GM18517 (cell line): Measurements from ENCODE around the gene SLC52A1.
"Not testable (repeated sequence)": the region's sequence is repeated elsewhere in the genome, so short reads cannot be mapped to it uniquely, and the experiment has no call there.

Experiments used
- ATAC-seq: cut with Tn5 transposase; IDR thresholded peaks from one replicate; pipeline ENCODE4 v1.9.1; 2021; ENCODE audit warnings: mild to moderate bottlenecking, moderate library complexity; ENCODE audit not compliant: unreplicated experiment

The SLC52A1 gene

GRCh38 chr17:5031365-5032082, 3.7 kb downstream of the SLC52A1 start:
- ATAC-seq = peak; percentile 51

- ATAC-seq = not testable (repeated sequence)
Observed at GRCh38 chr17:5030168-5030567, 5.1 kb downstream of the SLC52A1 start.

GRCh38 chr17:5027916-5028315, 7.3 kb downstream of the SLC52A1 start:
- ATAC-seq = no peak

GRCh38 chr17:5027299-5027698, 7.9 kb downstream of the SLC52A1 start:
- ATAC-seq = no peak

- ATAC-seq = no peak
Observed at GRCh38 chr17:5024604-5025003, 10.6 kb downstream of the SLC52A1 start.

- no peak for ATAC-seq
Observed at GRCh38 chr17:5023588-5024147, 11.6 kb downstream of the SLC52A1 start.

GRCh38 chr17:5022171-5022711, 13.0 kb downstream of the SLC52A1 start:
- ATAC-seq = no peak

- no peak for ATAC-seq
Observed at GRCh38 chr17:5020502-5021023, 14.7 kb downstream of the SLC52A1 start.

- ATAC-seq = no peak
Observed at GRCh38 chr17:5019475-5019956, 15.7 kb downstream of the SLC52A1 start.

- no peak for ATAC-seq
Observed at GRCh38 chr17:5014357-5014756, 20.9 kb downstream of the SLC52A1 start.

- no peak for ATAC-seq
Observed at GRCh38 chr17:5011928-5012327, 23.3 kb downstream of the SLC52A1 start.

GRCh38 chr17:5003214-5003867, 31.9 kb downstream of the SLC52A1 start:
- no peak for ATAC-seq

- no peak for ATAC-seq
Observed at GRCh38 chr17:5002121-5002788, 33.0 kb downstream of the SLC52A1 start.

GRCh38 chr17:5000237-5000639, 35.0 kb downstream of the SLC52A1 start:
- ATAC-seq = no peak

GRCh38 chr17:4999430-5000093, 35.7 kb downstream of the SLC52A1 start:
- ATAC-seq = no peak

- no peak for ATAC-seq
Observed at GRCh38 chr17:4998732-4999429, 36.3 kb downstream of the SLC52A1 start.

- no peak for ATAC-seq
Observed at GRCh38 chr17:4998027-4998731, 37.0 kb downstream of the SLC52A1 start.

- ATAC-seq = peak; percentile 85
Observed at GRCh38 chr17:4997302-4998026, 37.8 kb downstream of the SLC52A1 start, which contains the start of the genes INCA1 and KIF1C. TSS of gene INCA1 (minus strand) at chr17:4997522. CDS start at chr17:4994437, 3,085 bp downstream. TSS of gene KIF1C (plus strand) at chr17:4997950. CDS start at chr17:5000247, 2,297 bp downstream.
